Measurements from ENCODE around the gene CLPTM1L.

CLPTM1L gene

GRCh38 chr5:1324301-1324700 is 20.6 kb downstream of the CLPTM1L start:
- Histone ChIP-seq H3K27me3 (ENCODE audit: insufficient read depth, low read length, poor library complexity, severe bottlenecking) (no peaks in the 10 kb centered on the region), H2AFZ (ENCODE audit: low read length) (no peak overlapping the region), H3K9me3 (ENCODE audit: insufficient read depth, low read depth, low read length) (no peaks in the 10 kb centered on the region), H3K9me2 (replicated peaks; ENCODE audit: low read depth, low read length) (no peaks in the 10 kb centered on the region), H3K79me2 (ENCODE audit: insufficient read depth, low read length) (peaks cover 7% of the 10 kb centered on the region; the same call in 1 of the 2 replicates), H3K4me2 (ENCODE audit: low read depth, low read length, poor library complexity, severe bottlenecking) (no peak overlapping the region), H3K9ac (ENCODE audit: low read depth, low read length, poor library complexity, severe bottlenecking) (no peak overlapping the region), H4K20me1 (ENCODE audit: insufficient read depth, low read length, poor library complexity, severe bottlenecking) (no peaks in the 10 kb centered on the region), H3K36me3 (ENCODE audit: insufficient read depth, low read length) (peaks cover 68% of the 10 kb centered on the region; the same call in 1 of the 2 replicates), H3K4me1 (ENCODE audit: insufficient read depth, low read length, poor library complexity, severe bottlenecking) (no peaks in the 10 kb centered on the region), H3K4me3 (ENCODE audit: low read length, poor library complexity, severe bottlenecking) (no peak overlapping the region), H3F3A (ENCODE audit: low read depth) (no peaks in the 10 kb centered on the region)
- TF ChIP-seq CTCF (conservative IDR thresholded peaks at IDR 0.05; ENCODE audit: low read length) = no peak
- TF ChIP-seq EZH2phosphoT487 (IDR thresholded peaks at IDR 0.05; ENCODE audit: borderline replicate concordance) = no peak

- Histone ChIP-seq H3F3A (ENCODE audit: low read depth) (no peaks in the 10 kb centered on the region), H3K9ac (ENCODE audit: low read depth, low read length, poor library complexity, severe bottlenecking) (no peak overlapping the region), H4K20me1 (ENCODE audit: insufficient read depth, low read length, poor library complexity, severe bottlenecking) (no peaks in the 10 kb centered on the region), H3K4me2 (ENCODE audit: low read depth, low read length, poor library complexity, severe bottlenecking) (no peak overlapping the region), H2AFZ (ENCODE audit: low read length) (no peak overlapping the region), H3K4me1 (ENCODE audit: insufficient read depth, low read length, poor library complexity, severe bottlenecking) (no peaks in the 10 kb centered on the region), H3K79me2 (ENCODE audit: insufficient read depth, low read length) (peaks cover 5% of the 10 kb centered on the region; the same call in 1 of the 2 replicates), H3K4me3 (ENCODE audit: low read length, poor library complexity, severe bottlenecking) (no peak overlapping the region), H3K27me3 (ENCODE audit: insufficient read depth, low read length, poor library complexity, severe bottlenecking) (no peaks in the 10 kb centered on the region), H3K9me3 (ENCODE audit: insufficient read depth, low read depth, low read length) (no peaks in the 10 kb centered on the region), H3K9me2 (replicated peaks; ENCODE audit: low read depth, low read length) (no peaks in the 10 kb centered on the region), H3K36me3 (ENCODE audit: insufficient read depth, low read length) (peaks cover 71% of the 10 kb centered on the region; the same call in 1 of the 2 replicates)
- TF ChIP-seq CTCF (conservative IDR thresholded peaks at IDR 0.05; ENCODE audit: low read length) (no peak), EZH2phosphoT487 (IDR thresholded peaks at IDR 0.05; ENCODE audit: borderline replicate concordance) (no peak)
These were observed 21.1 kb downstream of the CLPTM1L start for GRCh38 chr5:1323803-1324173.

GRCh38 chr5:1322955-1323802 is 21.7 kb downstream of the CLPTM1L start:
- Histone ChIP-seq H3K36me3 (ENCODE audit: insufficient read depth, low read length) (peaks cover 77% of the 10 kb centered on the region), H4K20me1 (ENCODE audit: insufficient read depth, low read length, poor library complexity, severe bottlenecking) (no peaks in the 10 kb centered on the region), H3K9me2 (replicated peaks; ENCODE audit: low read depth, low read length) (no peaks in the 10 kb centered on the region), H3K9me3 (ENCODE audit: insufficient read depth, low read depth, low read length) (no peaks in the 10 kb centered on the region), H3K4me1 (ENCODE audit: insufficient read depth, low read length, poor library complexity, severe bottlenecking) (no peaks in the 10 kb centered on the region), H3K9ac (ENCODE audit: low read depth, low read length, poor library complexity, severe bottlenecking) (no peak overlapping the region), H3K4me3 (ENCODE audit: low read length, poor library complexity, severe bottlenecking) (no peak overlapping the region), H3K27me3 (ENCODE audit: insufficient read depth, low read length, poor library complexity, severe bottlenecking) (no peaks in the 10 kb centered on the region), H3K4me2 (ENCODE audit: low read depth, low read length, poor library complexity, severe bottlenecking) (no peak overlapping the region), H3K79me2 (ENCODE audit: insufficient read depth, low read length) (peaks cover 4% of the 10 kb centered on the region; the same call in 1 of the 2 replicates), H2AFZ (ENCODE audit: low read length) (no peak overlapping the region), H3F3A (ENCODE audit: low read depth) (no peaks in the 10 kb centered on the region)
- TF ChIP-seq EZH2phosphoT487 (IDR thresholded peaks at IDR 0.05; ENCODE audit: borderline replicate concordance) = no peak
- TF ChIP-seq CTCF (conservative IDR thresholded peaks at IDR 0.05; ENCODE audit: low read length) = no peak

Measured in Loucy (cell line).